Measurements from ENCODE around the gene CFAP141.

Gene CFAP141

GRCh38 chr1:154219541-154219940 is 13.4 kb upstream of the CFAP141 start:
- no peak for TF ChIP-seq ZFP30 (CRISPR knock-in tag; IDR thresholded peaks at IDR 0.05)
- TF ChIP-seq RARB (CRISPR knock-in tag; IDR thresholded peaks at IDR 0.05) = no peak
- TF ChIP-seq, protein P1, sequence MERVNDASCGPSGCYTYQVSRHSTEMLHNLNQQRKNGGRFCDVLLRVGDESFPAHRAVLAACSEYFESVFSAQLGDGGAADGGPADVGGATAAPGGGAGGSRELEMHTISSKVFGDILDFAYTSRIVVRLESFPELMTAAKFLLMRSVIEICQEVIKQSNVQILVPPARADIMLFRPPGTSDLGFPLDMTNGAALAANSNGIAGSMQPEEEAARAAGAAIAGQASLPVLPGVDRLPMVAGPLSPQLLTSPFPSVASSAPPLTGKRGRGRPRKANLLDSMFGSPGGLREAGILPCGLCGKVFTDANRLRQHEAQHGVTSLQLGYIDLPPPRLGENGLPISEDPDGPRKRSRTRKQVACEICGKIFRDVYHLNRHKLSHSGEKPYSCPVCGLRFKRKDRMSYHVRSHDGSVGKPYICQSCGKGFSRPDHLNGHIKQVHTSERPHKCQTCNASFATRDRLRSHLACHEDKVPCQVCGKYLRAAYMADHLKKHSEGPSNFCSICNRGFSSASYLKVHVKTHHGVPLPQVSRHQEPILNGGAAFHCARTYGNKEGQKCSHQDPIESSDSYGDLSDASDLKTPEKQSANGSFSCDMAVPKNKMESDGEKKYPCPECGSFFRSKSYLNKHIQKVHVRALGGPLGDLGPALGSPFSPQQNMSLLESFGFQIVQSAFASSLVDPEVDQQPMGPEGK (CRISPR knock-in tag; IDR thresholded peaks at IDR 0.05; ENCODE audit: borderline replicate concordance) = no peak
- no peak for TF ChIP-seq CREB5 (CRISPR knock-in tag; IDR thresholded peaks at IDR 0.05; ENCODE audit: low read depth)
- no peak for TF ChIP-seq TOX (CRISPR knock-in tag; IDR thresholded peaks at IDR 0.05; ENCODE audit: borderline replicate concordance)
- no peak for TF ChIP-seq OSR1 (CRISPR knock-in tag; IDR thresholded peaks at IDR 0.05)
- TF ChIP-seq ZFP3 (CRISPR knock-in tag; IDR thresholded peaks at IDR 0.05) = no peak
- TF ChIP-seq POU6F1 (CRISPR knock-in tag; IDR thresholded peaks at IDR 0.05; ENCODE audit: borderline replicate concordance, low read depth) = no peak
- no peak for TF ChIP-seq ISL1 (CRISPR knock-in tag; IDR thresholded peaks at IDR 0.05)
- no peak for TF ChIP-seq ESRRG (CRISPR knock-in tag; IDR thresholded peaks at IDR 0.05)
- TF ChIP-seq, protein P2, sequence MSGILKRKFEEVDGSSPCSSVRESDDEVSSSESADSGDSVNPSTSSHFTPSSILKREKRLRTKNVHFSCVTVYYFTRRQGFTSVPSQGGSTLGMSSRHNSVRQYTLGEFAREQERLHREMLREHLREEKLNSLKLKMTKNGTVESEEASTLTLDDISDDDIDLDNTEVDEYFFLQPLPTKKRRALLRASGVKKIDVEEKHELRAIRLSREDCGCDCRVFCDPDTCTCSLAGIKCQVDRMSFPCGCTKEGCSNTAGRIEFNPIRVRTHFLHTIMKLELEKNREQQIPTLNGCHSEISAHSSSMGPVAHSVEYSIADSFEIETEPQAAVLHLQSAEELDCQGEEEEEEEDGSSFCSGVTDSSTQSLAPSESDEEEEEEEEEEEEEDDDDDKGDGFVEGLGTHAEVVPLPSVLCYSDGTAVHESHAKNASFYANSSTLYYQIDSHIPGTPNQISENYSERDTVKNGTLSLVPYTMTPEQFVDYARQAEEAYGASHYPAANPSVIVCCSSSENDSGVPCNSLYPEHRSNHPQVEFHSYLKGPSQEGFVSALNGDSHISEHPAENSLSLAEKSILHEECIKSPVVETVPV (CRISPR knock-in tag; IDR thresholded peaks at IDR 0.05) = no peak
- ATAC-seq = no peak

DNA sequence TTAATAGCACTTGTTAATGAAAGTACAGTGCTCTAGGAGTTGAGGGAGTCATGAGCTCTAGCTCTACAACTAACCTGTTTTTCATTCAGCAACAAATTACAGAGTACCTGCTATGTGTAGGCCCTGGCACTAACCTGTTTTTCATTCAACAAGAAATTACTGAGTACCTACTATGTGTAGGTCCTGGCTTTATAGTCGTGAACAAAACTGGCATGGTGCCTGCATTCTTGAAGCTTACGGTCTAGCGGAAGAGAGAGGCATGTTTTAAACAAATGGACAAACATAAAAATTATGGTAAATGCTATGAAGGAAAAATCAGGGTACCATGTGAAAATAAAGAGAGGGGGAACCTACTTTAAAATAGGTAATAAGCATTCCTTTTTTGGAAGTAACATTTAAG is 12.4 kb upstream of the CFAP141 start:
- ATAC-seq = no peak

DNA sequence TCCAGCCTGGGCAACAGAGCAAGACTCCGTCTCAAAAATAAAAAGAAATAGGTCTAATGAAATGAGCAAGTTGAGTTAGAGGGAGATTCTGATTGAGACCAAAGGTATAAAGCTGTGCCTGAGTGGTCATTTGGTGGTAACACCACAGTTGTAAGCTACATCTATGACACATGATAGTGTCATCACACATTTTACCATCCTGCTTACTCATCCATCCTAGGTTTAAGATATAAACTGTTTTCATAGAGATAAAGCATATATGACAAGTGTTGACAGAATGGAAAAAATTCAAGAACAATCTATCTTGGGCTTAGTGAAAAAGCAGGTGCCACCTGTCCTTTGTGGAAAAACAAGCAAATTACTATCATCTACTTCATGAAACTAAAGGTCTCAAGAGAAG is 7.1 kb upstream of the CFAP141 start:
- no peak for TF ChIP-seq ARNTL (CRISPR knock-in tag; IDR thresholded peaks at IDR 0.05; ENCODE audit: borderline replicate concordance, low read depth)
- TF ChIP-seq ZC3H10 (CRISPR knock-in tag; IDR thresholded peaks at IDR 0.05) = no peak
- no peak for TF ChIP-seq POU6F1 (CRISPR knock-in tag; IDR thresholded peaks at IDR 0.05; ENCODE audit: borderline replicate concordance, low read depth)
- TF ChIP-seq, protein P1 (CRISPR knock-in tag; IDR thresholded peaks at IDR 0.05; ENCODE audit: borderline replicate concordance) = no peak
- no peak for TF ChIP-seq TOX (CRISPR knock-in tag; IDR thresholded peaks at IDR 0.05; ENCODE audit: borderline replicate concordance)
- TF ChIP-seq GLIS3 (CRISPR knock-in tag; IDR thresholded peaks at IDR 0.05) = no peak
- no peak for TF ChIP-seq BACH2 (CRISPR knock-in tag; IDR thresholded peaks at IDR 0.05; ENCODE audit: borderline replicate concordance)
- TF ChIP-seq TCF4 (CRISPR knock-in tag; IDR thresholded peaks at IDR 0.05; ENCODE audit: borderline replicate concordance) = no peak
- TF ChIP-seq ZFP3 (CRISPR knock-in tag; IDR thresholded peaks at IDR 0.05) = no peak
- no peak for TF ChIP-seq OSR1 (CRISPR knock-in tag; IDR thresholded peaks at IDR 0.05)
- TF ChIP-seq ISL1 (CRISPR knock-in tag; IDR thresholded peaks at IDR 0.05) = no peak
- TF ChIP-seq ZNF565 (CRISPR knock-in tag; conservative IDR thresholded peaks at IDR 0.05; ENCODE audit: low read depth) = no peak
- peak; percentile 45; the same call in 2 of the 3 replicates for ATAC-seq

More for the DNA sequence above, 12.4 kb upstream of the CFAP141 start:
- TF ChIP-seq PPARA (CRISPR knock-in tag; IDR thresholded peaks at IDR 0.05; ENCODE audit: borderline replicate concordance) (no peak), POU6F1 (CRISPR knock-in tag; IDR thresholded peaks at IDR 0.05; ENCODE audit: borderline replicate concordance, low read depth) (no peak), ARNTL (CRISPR knock-in tag; IDR thresholded peaks at IDR 0.05; ENCODE audit: borderline replicate concordance, low read depth) (no peak), BACH2 (CRISPR knock-in tag; IDR thresholded peaks at IDR 0.05; ENCODE audit: borderline replicate concordance) (no peak), TOX (CRISPR knock-in tag; IDR thresholded peaks at IDR 0.05; ENCODE audit: borderline replicate concordance) (no peak), ZC3H10 (CRISPR knock-in tag; IDR thresholded peaks at IDR 0.05) (no peak), ZFP3 (CRISPR knock-in tag; IDR thresholded peaks at IDR 0.05) (no peak), SNAI2 (CRISPR knock-in tag; IDR thresholded peaks at IDR 0.05) (no peak), ZNF8 (CRISPR knock-in tag; IDR thresholded peaks at IDR 0.05) (no peak)
- TF ChIP-seq, protein P1 (CRISPR knock-in tag; IDR thresholded peaks at IDR 0.05; ENCODE audit: borderline replicate concordance) = no peak
